ENCODE data around the gene GJB4. TPM values are rescaled to one million over a fixed set of nuclear protein-coding genes. Genes with fewer than 3 reads are reported as not detected.

GJB4 gene
- total RNA-seq, 3 donors from 2014 or later, result not detected

DNA sequence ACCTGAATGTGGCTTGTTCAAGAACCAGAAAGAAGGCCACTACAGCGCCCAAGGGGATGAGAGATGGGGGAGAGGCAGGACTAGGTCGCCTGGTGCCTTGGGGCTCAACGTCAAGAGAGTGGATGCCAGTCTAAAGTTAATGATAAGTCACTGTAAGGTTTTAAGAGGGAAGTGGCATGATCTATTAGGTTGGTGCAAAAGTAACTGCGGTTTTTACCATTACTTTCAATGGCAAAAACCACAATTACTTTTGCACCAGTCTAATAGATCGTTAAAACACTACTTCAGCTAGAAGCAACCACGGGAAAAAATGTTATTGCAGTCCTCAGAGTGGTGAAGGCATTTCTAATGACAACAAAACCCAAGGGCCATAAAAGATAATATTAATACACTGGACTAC lies 18.8 kb downstream of the GJB4 start:
- Mint-ChIP-seq H3K4me3 (no peak overlapping the region), H3K27me3 (ENCODE audit: low read depth) (peaks cover 37% of the 10 kb centered on the region), H3K9me3 (no peaks in the 10 kb centered on the region), H3K36me3 (ENCODE audit: insufficient read depth) (no peaks in the 10 kb centered on the region), H3K4me1 (ENCODE audit: low read depth) (peaks cover 3% of the 10 kb centered on the region)
- ATAC-seq (no peak), DNase-seq (no peak)

DNA sequence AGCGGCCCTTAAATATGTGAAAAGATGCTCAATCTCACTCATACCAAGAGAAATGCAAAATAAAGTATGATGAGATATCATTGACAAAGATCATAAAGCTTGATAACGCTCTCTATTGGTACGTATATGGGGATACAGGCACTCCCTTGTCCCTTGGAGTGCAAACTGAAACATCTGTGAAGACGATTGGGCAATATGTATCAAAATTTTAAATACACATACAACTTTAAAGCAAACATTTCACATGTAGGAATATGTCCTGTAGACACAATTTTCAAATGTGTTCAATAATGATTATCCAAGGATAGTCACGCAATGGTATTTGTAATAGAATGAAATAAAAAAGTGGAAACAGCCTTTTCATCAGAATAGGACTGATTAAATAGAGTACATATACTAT lies 19.5 kb downstream of the GJB4 start:
- no peak overlapping the region for H3K4me3 Mint-ChIP-seq

DNA sequence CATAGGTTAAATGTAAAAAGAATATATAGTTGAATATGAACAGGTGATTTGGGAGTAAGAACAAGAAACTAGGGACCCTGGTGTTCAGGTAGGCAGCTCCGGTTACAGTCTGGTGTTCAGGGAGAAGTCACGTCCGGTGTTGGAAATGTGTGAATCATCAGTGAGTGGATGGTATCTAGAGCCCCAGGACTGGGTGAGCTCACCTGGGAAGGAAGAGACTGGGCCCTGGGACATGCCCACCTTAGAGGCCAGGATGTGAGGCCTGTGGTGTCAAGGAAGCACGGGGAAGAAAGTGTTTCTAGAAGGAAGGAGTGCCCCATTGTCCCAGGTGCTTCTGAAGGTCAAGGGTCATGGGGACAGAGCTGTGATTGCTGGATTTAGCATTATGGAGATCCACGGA lies 20.0 kb downstream of the GJB4 start:
- Mint-ChIP-seq H3K4me3 (no peak overlapping the region), H3K36me3 (ENCODE audit: insufficient read depth) (no peaks in the 10 kb centered on the region), H3K4me1 (ENCODE audit: low read depth) (peaks cover 3% of the 10 kb centered on the region), H3K9me3 (no peaks in the 10 kb centered on the region), H3K27me3 (ENCODE audit: low read depth) (peaks cover 45% of the 10 kb centered on the region)
- ATAC-seq (no peak), DNase-seq (no peak)

More for the DNA sequence above, 19.5 kb downstream of the GJB4 start:
- Mint-ChIP-seq H3K36me3 (ENCODE audit: insufficient read depth) (no peaks in the 10 kb centered on the region), H3K27me3 (ENCODE audit: low read depth) (peaks cover 41% of the 10 kb centered on the region), H3K9me3 (no peaks in the 10 kb centered on the region), H3K4me1 (ENCODE audit: low read depth) (peaks cover 3% of the 10 kb centered on the region)
- DNase-seq, result no peak
- no peak for ATAC-seq

DNA sequence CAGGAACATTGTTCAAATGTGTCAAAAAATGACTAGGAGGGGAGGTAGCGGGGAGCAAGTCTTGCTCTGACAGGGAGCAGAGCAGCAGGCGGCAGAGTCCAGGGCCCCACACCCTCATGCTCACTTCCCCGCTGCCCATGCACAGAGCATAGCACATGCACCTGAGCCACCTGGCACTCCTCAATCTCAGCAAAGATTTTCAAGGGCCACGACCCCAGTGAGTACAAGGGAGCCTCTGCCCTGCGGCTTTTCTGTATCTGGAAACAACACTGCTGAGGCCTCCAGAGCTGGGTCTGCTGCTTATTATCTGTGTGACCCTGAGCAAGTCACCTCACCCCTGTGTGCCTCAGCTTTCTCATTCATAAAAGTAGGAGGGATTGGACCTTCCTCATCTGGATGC lies 20.4 kb downstream of the GJB4 start:
- peaks cover 49% of the 10 kb centered on the region for H3K27me3 Mint-ChIP-seq (ENCODE audit: low read depth)
- DNase-seq (no peak), ATAC-seq (no peak)
- no peak overlapping the region for H3K4me3 Mint-ChIP-seq
- H3K36me3 Mint-ChIP-seq (ENCODE audit: insufficient read depth), result no peaks in the 10 kb centered on the region
- H3K4me1 Mint-ChIP-seq (ENCODE audit: low read depth), result peaks cover 3% of the 10 kb centered on the region
- no peaks in the 10 kb centered on the region for H3K9me3 Mint-ChIP-seq

DNA sequence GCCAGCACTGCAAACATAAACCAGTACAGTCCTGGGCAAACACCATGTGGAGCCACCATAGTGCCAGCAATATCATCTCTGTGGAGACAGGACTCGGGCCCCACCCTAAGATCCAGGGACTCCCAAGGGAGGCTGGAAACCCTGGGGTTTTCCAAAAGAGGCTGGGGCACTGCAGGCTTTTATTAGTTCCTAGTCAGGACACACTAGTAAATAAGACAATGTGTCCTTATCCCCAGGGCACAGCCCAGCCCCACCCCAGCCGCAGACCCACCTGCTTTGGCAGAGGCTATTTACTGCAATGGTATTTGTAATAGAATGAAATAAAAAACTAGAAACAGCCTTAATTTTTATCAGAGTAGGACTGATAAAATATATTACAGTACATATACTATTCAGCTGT lies 21.0 kb downstream of the GJB4 start:
- DNase-seq, result no peak
- Mint-ChIP-seq H3K27me3 (ENCODE audit: low read depth) (peaks cover 55% of the 10 kb centered on the region), H3K36me3 (ENCODE audit: insufficient read depth) (no peaks in the 10 kb centered on the region), H3K9me3 (no peaks in the 10 kb centered on the region), H3K4me3 (no peak overlapping the region), H3K4me1 (ENCODE audit: low read depth) (peaks cover 3% of the 10 kb centered on the region)
- ATAC-seq, result no peak

DNA sequence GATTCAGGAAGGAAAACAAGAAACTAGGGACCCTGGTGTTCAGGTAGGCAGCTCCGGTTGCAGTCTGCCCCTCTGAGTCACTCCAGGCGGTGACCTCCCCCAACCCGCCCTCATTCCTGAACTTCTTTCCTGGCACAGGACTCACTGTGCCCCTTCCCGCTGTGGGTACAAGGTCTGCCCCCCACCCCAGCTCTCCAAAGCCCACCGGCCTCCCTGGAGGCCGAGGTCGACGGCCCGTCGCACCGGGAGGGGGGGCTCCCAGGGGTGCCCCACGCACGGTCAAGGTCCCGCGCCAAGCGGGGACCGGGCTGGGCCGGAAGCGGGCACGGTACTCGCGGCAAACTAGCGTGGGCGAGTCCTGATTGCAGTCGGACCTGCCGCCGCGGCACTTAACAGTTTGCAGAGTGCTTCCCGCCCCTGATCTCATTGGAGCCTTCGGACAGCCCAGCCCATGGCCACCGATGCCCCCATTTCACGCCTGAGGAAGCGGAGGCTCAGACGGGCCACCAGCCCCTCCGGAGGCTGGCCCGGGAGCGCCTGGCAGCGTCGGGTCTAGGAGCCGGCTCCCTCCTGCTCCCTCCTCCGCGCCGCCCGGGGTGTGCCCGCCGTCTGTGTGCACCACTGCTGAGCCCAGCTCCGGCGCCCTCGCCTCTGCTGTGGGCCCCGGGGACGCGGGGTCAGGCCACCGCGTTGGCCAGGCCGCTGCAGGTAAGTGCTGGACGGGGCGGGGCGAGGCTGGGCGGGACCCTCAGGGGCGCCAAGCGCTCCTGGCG lies 21.7 kb downstream of the GJB4 start, which contains the start of gene GJB3:
TSS of gene GJB3 (plus strand) at position 144 of the 773 bp plus-strand sequence. CDS start 3,549 bp downstream, outside the sequence.
- Mint-ChIP-seq H3K4me1 (ENCODE audit: low read depth) (peaks cover 3% of the 10 kb centered on the region), H3K9me3 (no peaks in the 10 kb centered on the region), H3K36me3 (ENCODE audit: insufficient read depth) (no peaks in the 10 kb centered on the region), H3K4me3 (no peak within 1 kb of the TSS), H3K27me3 (ENCODE audit: low read depth) (peaks cover 55% of the 10 kb centered on the region)
- DNase-seq (no peak), ATAC-seq (peak; percentile 59)

DNA sequence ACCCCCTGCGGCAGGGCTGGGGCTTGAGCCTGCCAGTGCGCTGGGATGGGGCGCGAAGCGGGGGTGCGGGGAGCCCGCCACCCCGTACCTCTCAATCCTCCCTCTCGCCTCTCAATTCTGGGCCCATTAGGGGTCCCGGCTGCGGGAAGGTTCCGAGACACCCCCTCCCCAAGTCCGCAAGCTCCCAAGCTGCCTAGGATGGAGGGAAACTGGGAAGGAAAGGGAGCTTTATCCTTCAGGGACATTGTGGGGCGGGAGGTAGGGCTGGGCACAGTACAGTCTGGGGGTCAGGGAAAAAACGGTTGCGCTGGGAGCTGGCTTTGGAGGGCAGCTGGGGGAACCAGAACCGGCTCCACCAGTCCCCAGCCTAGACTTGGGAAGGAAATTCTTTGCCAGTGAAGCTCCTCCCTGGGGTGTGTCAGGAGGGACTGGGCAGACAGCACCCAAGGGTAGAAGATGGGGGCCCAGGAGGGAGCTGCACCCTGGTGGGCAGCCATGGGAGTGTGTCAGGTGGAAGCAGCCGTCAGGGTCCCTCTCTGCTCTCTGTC lies 22.4 kb downstream of the GJB4 start:
- no peaks in the 10 kb centered on the region for H3K9me3 Mint-ChIP-seq
- peaks cover 61% of the 10 kb centered on the region for H3K27me3 Mint-ChIP-seq (ENCODE audit: low read depth)
- no peaks in the 10 kb centered on the region for H3K36me3 Mint-ChIP-seq (ENCODE audit: insufficient read depth)
- H3K4me3 Mint-ChIP-seq, result no peak overlapping the region
- ATAC-seq (no peak), DNase-seq (no peak)
- peaks cover 5% of the 10 kb centered on the region for H3K4me1 Mint-ChIP-seq (ENCODE audit: low read depth)

DNA sequence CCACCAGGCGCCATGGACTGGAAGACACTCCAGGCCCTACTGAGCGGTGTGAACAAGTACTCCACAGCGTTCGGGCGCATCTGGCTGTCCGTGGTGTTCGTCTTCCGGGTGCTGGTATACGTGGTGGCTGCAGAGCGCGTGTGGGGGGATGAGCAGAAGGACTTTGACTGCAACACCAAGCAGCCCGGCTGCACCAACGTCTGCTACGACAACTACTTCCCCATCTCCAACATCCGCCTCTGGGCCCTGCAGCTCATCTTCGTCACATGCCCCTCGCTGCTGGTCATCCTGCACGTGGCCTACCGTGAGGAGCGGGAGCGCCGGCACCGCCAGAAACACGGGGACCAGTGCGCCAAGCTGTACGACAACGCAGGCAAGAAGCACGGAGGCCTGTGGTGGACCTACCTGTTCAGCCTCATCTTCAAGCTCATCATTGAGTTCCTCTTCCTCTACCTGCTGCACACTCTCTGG lies 25.2 kb downstream of the GJB4 start:
- Mint-ChIP-seq H3K4me1 (ENCODE audit: low read depth) (peaks cover 5% of the 10 kb centered on the region), H3K27me3 (ENCODE audit: low read depth) (peaks cover 55% of the 10 kb centered on the region), H3K9me3 (no peaks in the 10 kb centered on the region), H3K4me3 (no peak overlapping the region), H3K36me3 (ENCODE audit: insufficient read depth) (no peaks in the 10 kb centered on the region)
- no peak for DNase-seq
- ATAC-seq, result no peak

DNA sequence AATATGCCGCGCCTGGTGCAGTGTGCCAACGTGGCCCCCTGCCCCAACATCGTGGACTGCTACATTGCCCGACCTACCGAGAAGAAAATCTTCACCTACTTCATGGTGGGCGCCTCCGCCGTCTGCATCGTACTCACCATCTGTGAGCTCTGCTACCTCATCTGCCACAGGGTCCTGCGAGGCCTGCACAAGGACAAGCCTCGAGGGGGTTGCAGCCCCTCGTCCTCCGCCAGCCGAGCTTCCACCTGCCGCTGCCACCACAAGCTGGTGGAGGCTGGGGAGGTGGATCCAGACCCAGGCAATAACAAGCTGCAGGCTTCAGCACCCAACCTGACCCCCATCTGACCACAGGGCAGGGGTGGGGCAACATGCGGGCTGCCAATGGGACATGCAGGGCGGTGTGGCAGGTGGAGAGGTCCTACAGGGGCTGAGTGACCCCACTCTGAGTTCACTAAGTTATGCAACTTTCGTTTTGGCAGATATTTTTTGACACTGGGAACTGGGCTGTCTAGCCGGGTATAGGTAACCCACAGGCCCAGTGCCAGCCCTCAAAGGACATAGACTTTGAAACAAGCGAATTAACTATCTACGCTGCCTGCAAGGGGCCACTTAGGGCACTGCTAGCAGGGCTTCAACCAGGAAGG lies 25.8 kb downstream of the GJB4 start:
- Mint-ChIP-seq H3K9me3 (no peaks in the 10 kb centered on the region), H3K36me3 (ENCODE audit: insufficient read depth) (no peaks in the 10 kb centered on the region), H3K27me3 (ENCODE audit: low read depth) (peaks cover 50% of the 10 kb centered on the region), H3K4me1 (ENCODE audit: low read depth) (peaks cover 5% of the 10 kb centered on the region), H3K4me3 (no peak overlapping the region)
- ATAC-seq (no peak), DNase-seq (no peak)

DNA sequence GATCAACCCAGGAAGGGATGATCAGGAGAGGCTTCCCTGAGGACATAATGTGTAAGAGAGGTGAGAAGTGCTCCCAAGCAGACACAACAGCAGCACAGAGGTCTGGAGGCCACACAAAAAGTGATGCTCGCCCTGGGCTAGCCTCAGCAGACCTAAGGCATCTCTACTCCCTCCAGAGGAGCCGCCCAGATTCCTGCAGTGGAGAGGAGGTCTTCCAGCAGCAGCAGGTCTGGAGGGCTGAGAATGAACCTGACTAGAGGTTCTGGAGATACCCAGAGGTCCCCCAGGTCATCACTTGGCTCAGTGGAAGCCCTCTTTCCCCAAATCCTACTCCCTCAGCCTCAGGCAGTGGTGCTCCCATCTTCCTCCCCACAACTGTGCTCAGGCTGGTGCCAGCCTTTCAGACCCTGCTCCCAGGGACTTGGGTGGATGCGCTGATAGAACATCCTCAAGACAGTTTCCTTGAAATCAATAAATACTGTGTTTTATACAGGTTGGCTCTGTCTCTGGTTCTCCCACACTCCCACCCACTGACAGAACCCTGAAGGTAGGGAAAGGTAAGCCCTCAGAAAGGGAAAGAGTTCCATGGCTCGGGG lies 26.4 kb downstream of the GJB4 start:
- Mint-ChIP-seq H3K9me3 (no peaks in the 10 kb centered on the region), H3K4me1 (ENCODE audit: low read depth) (peaks cover 5% of the 10 kb centered on the region), H3K27me3 (ENCODE audit: low read depth) (peaks cover 52% of the 10 kb centered on the region), H3K36me3 (ENCODE audit: insufficient read depth) (no peaks in the 10 kb centered on the region), H3K4me3 (no peak overlapping the region)
- no peak for DNase-seq
- ATAC-seq, result peak in 1 of 2 donors; percentile 7

DNA sequence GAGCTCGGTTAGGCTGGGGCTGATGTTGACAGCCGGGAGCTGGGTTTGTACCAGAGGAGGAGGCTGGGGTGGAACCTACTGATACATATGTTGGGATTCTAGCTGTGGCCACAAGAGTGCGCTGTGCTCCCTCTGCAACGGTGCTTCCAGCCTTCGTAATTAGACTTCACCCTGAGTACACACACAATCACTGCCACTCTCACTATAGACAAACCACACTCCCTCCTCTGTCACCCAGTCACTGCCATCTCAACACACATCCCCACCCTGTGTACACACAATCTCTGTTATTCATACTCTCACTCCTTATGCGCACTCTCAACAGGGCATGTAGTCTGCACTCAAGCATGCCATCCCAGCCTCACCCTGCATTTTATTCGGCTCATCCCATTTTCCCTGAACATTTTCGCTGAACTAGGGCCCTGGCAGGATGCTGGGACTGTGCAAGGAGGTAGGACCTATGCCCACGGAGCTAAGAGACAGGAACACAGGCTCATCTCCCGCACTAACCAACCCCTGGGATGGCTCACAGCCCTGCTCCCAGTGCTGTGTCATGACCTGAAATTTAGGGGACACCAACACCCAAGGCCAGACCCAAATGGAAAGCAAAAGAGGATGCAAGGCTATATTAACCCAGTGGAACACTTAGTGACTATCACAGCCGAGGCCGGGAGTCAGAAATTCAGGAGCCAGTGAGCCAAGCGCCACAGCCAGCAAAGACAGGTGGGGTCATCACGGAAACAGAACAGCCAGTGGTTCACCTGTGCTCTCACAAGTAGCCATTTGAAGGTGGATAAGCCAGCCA lies 27.2 kb downstream of the GJB4 start:
- Mint-ChIP-seq H3K27me3 (ENCODE audit: low read depth) (peaks cover 58% of the 10 kb centered on the region), H3K9me3 (no peaks in the 10 kb centered on the region), H3K36me3 (ENCODE audit: insufficient read depth) (no peaks in the 10 kb centered on the region), H3K4me3 (no peak overlapping the region), H3K4me1 (ENCODE audit: low read depth) (peaks cover 5% of the 10 kb centered on the region)
- peak; percentile 53 for DNase-seq
- ATAC-seq, result peak; percentile 82

DNA sequence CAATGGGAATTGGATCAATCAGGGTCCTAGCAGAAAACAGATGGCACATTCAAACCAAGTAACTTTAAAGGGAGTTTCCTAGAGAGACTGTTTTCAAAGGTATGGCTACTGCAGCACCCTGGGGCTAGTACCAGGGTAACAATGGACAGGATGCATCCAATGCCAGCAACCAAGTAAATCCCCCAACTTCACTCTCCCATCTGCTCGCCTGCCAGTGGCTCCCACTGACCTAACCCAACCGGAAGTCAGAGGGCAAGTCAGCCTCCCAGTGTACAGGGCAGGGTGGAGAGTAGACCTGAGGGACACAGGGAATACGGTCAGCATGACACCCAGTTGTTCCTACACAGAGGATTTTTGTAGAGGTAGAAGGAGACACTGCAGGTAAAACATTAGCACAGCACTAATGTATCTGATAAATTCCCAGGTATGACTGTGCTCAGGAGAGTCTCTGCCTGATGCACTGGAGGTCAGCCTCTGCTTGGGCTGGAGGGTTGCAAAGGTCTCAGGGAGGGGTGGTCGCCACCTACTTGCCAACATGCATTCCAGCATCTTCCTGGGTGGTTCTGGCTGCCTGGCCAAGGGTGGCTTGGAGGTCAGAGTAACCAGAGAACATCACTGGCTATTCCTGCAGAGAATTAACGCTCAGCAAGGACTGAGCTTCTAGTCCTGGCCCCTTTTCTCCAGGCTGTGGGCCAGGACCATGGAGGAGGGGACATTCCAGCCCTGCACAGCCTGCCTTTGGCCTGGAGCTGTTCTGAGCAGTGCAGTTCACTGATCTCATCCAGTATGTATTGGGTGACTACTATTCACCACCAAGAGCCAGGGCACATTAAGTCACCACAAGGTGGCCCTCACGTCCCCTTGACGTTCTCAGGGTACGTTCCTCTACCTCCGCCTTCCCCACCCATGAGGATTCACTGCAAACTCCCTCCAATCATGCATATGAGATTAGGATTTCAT lies 28.2 kb downstream of the GJB4 start:
- peaks cover 6% of the 10 kb centered on the region for H3K4me1 Mint-ChIP-seq (ENCODE audit: low read depth)
- no peaks in the 10 kb centered on the region for H3K9me3 Mint-ChIP-seq
- no peak for DNase-seq
- H3K27me3 Mint-ChIP-seq (ENCODE audit: low read depth), result peaks cover 57% of the 10 kb centered on the region
- H3K36me3 Mint-ChIP-seq (ENCODE audit: insufficient read depth), result no peaks in the 10 kb centered on the region
- ATAC-seq, result no peak
- H3K4me3 Mint-ChIP-seq, result no peak overlapping the region

DNA sequence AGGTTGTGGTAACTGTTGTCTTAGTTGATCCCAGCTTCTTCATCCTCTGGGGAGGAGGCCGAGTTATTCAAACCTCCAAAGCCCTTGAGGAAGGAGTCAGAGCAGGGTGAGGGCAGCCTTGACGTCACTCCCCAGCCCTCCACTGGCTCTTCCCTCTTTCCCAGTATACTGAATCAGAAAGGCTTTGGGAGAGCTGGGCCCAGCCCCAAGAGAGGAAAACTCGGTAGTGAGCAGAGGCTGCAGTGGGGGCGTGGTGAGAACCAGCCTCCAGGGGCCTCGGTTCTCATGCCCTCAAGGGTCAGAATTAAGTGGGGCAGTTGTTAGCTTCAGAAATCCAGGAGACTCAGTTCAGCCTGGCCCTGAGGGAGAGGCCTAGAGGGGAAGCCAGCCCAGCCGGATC lies 31.4 kb downstream of the GJB4 start:
- ATAC-seq, result no peak

More for the DNA sequence above, 31.4 kb downstream of the GJB4 start:
- no peak for DNase-seq
- Mint-ChIP-seq H3K4me3 (no peak overlapping the region), H3K9me3 (no peaks in the 10 kb centered on the region), H3K4me1 (ENCODE audit: low read depth) (peaks cover 6% of the 10 kb centered on the region), H3K27me3 (ENCODE audit: low read depth) (peaks cover 50% of the 10 kb centered on the region), H3K36me3 (ENCODE audit: insufficient read depth) (peaks cover 3% of the 10 kb centered on the region)
